GM12801 (cell line): ENCODE results near the gene SURF2.

Experiments
- CTCF ChIP-seq: IDR thresholded peaks from one replicate; pipeline ENCODE4 v1.5.1; 2011; ENCODE audit warnings: control low read depth; ENCODE audit not compliant: insufficient read length; ENCODE audit errors: extremely low read depth

The SURF2 gene

DNA sequence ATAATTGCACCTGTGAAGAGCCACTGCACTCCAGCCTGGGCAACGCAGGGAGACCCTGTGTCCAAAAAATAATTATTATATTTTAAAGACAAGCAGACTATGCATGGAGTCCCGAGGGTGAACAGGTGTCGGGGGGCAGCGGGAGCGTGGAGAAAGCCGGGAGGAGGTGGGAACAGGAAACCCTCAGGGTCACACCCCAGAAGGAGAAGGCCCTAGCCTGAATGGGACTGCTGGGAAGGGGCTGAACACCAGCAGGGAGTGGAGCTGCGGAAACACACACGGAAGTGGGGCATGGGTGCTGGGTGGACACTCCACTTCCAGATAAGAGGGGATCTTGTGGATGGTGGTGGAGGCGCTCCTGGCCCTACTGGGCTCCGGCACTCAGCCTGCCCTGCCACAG lies 33.1 kb upstream of the SURF2 start:
- TF ChIP-seq CTCF = no peak

DNA sequence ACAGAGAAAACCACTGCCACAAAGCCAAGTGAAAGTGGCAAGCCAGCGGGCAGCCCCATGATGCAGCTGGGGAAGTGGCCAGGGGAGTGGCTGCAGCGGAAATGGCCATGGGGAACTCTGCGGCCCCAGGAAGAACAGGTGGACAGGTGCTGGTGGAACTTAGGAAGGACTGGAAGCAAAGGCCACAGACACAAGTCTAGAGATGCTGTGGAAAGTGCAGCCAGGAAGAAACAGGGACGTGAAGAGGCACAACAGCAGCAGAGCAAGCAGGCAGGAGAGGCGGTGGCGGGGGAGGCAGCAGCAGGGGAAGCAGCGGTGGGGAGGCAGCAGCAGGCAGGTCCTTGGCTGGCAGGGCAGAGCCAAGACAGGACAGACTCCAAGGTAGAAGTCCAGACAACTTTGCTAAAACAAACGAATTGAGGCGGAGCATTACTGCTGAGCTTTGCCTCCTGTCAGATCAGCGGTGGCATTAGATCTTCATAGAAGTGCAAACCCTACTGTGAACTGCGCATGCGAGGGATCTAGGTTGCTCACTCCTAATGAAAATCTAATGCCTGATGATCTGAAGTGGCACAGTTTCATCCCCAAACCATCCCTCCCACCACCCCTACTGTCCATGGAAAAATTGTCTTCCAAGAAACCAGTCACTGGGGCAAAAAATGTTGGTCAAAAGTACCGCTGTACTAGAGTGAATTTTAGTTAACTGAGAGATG lies 32.2 kb upstream of the SURF2 start:
- TF ChIP-seq CTCF = no peak

DNA sequence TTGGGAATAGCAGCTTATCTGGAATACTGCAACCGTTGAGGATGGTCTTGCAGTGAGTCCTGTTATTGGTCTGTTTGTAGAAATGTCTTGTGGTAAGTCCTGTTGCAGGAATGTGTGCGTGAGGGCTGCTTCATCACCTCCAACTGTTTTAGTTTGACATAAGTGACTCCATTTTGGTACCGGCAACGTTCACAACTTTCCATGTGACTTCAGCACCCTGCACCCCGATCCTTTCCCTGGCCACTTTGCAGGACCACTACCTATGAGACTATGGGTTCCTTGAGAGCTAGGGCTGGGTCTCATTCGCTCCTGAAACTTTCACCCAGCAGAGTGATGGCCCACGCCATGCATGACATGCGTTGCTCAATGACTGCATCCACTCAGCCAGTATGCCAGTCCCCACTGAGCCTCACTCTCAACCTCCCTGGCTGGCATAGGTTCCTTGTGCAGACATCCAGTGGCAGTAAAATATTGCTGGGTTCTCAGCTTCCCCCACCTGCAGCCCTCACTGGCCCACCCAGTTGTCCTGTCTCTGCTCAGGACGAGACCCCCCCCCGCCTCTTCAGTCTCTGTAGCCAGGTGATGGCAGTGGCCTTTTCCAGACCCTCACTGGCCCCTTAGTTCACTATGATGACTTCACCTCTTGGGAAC lies 28.4 kb upstream of the SURF2 start:
- no peak for TF ChIP-seq CTCF

DNA sequence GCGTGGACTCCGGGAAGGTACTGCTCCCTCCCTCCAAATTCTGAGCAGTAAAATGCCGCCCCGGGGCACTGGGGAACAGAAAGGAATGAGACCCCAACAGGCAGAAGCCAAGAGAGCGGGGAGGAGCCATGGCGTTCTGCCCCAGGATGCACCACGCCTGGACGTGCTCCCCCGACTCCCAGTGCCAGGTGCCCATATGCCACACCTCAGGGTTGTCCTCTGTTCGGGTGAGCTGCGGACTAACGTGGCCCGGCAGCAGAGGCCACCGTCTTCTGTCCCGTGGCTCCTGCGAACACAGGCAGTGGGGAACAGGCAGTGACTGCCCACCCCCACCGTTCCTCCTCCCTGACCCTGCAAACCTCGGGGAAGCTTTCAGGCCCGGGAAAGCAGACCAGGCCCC lies 25.1 kb upstream of the SURF2 start:
- no peak for TF ChIP-seq CTCF

DNA sequence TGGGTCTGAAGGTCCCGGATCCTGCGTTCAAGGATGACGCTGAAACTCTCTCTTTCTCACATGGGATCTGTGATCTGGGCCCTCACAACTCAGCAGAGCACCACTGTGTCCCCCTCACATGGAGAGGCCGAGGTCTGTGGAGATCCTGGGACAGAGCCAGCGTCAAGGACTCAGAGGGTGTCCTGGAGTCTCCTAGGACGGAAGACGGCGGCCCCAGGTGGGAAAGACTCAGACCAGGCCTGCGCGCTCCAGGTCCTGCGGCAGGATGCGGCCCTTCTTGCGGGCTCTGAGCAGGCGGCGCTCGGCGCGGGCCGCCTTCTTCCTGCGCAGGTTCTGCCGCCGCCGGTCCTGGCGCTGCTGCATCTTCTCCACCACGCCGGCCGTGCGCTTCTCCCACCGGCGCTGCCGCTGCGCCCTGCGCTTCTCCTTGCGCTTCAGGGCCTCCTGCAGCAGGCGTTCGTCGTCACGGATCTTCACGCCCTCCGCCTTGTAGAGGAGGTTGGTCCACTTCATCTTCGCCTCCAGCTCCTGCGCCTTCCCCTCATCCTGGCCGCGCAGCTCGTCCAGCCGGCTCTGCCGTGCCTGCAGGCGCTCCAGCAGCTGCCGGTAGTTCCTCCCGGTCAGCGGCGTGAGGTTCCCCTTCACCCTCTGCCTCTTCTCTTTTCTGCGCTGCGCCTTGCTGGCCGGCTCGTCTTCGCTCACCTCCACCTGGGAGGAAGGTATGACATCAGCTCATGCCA lies 24.5 kb upstream of the SURF2 start:
- TF ChIP-seq CTCF = no peak

DNA sequence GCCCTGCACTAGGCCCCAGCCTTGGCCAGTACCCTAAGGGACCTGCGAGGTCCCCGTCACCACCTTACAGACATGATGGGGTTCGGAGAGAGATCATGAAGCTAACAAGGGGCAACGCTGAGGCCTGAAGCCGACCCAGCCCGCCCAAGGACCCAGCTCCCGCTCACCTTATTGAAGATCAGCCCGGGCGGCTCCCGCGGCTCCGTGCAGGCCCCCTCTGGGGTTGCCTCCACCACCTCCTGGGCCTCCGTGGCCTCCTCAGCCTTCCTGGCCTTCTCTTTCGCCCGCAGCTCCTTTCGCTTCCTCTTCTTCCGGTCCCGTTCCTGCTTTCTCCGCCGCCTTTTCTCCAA lies 24.0 kb upstream of the SURF2 start:
- TF ChIP-seq CTCF = no peak

GRCh38 chr9:133333011-133333410 lies 23.3 kb upstream of the SURF2 start:
- no peak for TF ChIP-seq CTCF
